Colon (tissue), 2 donors: Measurements from ENCODE around the gene ATXN7L2.
"Not testable (repeated sequence)": the region's sequence is repeated elsewhere in the genome, so short reads cannot be mapped to it uniquely, and the experiment has no call there.

Source experiments
- FAIRE-seq: peaks from 2 replicates; lab custom pipeline; 2012; peaks lifted over from hg19 to GRCh38; lab: Jason Lieb, UNC
- donor health status: control.
- donor health status: control.

The ATXN7L2 gene, protein sequence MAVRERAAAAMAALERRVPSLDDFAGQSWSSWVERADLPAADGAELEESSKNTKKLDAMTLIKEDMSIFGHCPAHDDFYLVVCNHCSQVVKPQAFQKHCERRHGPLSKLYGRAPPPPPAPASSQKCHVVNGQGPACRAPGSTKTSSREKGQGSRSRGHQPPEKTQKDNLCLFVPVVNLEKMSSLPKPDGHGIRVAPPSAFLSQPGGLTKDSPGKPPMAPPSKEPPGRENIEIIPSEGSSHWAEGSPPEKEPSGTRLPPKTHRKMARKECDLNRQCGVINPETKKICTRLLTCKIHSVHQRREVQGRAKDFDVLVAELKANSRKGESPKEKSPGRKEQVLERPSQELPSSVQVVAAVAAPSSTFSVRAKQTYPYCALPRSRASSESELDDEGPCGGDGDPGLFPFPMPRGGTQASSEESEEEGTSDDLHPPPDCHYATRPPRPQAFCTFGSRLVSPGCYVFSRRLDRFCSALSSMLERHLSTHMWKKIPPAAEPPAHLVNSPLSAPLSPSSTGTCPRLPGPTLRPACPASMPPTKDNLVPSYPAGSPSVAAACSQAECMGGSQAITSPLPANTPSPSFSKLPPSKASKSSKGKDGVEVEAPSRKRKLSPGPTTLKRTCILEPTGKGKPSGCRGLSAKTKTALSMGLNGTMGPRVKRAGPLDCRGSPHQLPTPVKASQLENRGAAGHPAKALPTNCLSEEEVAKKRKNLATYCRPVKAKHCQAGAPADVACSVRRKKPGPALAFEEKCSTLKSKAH

DNA sequence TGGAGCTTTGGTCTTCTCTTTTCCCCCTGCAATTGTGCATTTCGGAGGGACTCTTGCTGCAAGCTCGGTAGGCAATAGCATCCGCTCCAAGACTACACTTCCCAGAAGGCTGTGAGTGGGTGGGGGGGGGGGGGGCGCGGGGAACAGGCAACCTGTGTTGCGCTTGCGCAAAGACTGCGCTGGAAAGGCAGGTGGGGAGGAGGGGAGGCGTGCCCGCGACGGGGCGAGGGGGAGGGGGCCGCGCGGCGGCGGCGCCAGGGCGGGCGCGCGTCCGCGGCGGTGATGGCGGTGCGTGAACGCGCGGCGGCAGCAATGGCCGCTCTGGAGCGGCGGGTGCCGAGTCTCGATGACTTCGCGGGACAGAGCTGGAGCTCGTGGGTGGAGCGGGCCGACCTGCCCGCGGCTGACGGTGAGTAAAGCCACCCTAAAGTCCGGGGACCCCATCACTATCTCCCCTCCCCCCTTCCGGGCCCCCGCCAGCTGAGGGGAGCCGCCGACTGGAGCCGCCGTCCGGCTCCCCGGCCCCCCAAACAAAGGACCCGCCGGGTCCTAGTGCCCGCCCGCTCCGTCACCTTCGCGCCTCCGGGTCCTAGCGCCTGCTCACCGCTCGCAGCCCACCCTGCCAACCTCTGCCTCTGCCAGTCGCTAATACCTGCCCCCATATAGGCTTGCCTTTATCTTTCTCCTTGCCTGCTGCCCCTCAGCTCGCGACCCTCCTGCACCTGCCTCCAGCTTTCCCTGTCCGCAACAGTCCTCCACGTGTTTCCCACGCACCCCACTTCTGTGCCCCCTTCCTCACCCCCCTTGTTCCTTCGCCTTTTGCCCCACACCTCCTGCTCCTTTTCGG is at the start of gene ATXN7L2:
Gene ATXN7L2 (plus strand): TSS at position 234 of the 847 bp plus-strand sequence. CDS start 49 bp downstream, at position 283.
- FAIRE-seq: no peak

DNA sequence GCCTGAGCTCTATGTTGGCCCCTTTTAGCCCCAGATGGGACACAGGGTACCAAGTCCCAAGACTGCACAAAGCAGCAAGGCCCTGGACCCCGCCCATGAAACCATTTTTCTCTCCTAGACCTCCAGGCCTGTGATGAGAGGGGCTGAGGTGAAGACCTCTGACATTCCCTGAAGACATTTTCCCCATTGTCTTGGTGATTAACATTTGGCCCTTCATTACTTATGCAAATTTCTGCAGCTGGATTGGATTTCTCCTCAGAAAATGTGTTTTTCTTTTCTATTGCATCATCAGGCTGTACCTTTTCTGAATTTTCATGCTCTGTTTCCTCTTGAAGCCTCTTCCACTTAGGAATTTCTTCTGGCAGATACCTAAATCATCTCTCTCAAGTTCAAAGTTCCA is 49.2 kb upstream of the ATXN7L2 start:
- no peak for FAIRE-seq

DNA sequence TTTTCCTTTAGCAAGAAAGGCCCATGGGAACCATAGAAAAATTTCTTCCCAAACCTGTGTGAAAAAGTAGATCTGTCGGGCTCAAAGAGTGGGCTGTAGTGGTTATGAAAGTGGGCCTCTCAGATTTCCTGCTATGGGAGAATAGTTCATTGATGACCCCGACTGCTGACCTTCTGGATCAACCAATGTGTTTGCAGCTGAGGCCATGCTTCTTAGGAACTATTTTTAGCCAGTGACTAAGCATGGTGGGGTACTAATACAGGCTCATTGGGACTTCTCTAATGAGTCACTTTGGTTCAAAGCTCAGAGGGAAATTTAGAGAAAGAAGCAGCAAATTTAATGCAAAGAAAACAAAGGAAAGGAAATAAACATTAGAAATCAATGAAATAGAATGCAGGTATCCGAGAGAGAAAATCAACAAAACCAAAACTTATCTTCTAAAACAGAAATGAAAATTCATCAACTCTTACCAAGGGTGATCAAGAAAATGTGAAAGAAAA is 44.9 kb upstream of the ATXN7L2 start:
- FAIRE-seq: no peak

DNA sequence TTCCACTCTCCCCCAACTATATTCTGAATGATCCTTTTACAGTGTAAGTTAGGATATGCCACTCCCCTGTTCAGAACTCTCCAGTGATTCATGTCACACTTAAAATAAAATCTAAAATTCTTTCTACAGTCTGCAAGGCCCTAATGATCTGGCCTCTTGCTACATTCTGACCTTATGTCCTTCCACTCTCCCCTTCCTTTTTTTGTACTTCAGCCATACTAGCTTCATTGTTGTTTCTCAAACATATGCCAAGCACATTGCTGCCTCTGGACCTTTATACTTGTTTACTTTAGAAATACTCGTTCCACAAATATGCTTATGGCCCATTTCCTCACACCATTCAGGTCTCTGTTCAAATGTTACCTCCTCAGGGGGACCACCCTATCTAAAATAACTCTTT is 42.6 kb upstream of the ATXN7L2 start:
- no peak for FAIRE-seq

DNA sequence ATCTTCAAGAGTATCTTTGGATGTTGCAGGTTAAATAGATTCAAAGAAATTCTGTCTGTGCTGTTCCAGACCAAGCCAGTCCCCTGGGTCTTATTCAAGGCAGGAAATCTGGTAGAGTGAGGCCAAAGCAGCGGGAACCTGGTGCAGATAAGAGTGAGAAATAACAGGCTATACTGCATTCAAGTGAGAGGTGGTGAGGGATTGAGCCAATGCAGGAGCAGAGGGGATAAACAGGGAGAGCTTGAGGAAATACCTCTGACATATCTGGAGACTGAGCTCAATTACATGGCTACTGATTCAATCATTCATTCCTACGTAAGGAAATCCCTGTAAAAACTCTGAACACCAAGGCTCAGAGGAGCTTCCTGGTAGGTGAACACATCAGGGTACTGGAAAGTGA is 40.2 kb upstream of the ATXN7L2 start:
- no peak for FAIRE-seq

DNA sequence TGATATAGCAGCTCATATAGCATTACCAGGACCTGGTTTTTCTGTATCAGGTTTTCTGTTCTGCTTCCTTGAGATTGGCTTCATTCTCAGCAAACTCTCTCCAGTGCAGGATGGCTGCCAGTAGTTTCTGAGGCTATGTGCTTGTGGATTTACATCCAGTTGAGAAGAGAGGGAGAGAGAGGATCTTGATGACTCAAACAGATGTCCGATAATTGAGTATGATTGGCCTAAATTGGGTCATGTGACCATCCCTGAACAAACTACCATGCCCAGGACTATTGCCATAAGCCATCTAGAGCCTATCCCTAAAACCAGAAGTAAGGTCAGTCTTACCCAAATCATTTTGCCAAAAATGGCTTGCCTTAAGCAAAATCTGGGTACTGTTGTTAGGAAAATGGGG is 39.4 kb upstream of the ATXN7L2 start:
- FAIRE-seq: no peak

DNA sequence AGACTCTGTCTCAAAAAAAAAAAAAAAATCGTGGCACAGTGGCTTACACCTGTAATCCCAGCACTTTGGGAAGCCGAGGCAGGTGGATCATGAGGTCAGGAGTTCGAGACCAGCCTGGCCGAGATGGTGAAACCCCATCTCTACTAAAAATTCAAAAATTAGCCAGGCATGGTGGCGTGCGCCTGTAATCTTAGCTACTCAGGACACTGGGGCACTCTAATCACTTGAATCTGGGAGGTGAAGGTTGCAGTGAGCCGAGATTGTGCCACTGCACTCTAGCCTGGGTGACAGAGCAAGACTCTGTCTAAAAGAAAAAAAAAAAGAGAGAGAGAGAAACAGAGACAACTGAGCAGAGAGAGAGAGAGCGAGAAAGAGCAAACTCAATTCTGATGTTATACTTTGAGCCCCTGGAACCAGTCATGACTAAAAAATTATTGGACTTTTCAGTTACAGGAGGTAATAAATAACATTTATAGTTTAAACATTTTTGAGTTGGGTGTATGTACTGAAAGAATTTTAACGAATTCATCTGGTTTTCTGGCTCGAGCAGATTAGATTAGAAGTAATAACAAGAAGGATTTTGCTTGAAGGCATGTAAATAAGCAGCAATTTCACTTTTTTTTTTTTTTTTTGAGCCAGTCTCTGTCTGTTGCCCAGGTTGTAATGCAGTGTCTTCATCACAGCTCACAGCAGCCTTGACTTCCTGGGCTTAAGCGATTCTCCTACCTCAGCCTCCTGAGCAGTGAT is 37.6 kb upstream of the ATXN7L2 start:
- FAIRE-seq: not testable (repeated sequence)

DNA sequence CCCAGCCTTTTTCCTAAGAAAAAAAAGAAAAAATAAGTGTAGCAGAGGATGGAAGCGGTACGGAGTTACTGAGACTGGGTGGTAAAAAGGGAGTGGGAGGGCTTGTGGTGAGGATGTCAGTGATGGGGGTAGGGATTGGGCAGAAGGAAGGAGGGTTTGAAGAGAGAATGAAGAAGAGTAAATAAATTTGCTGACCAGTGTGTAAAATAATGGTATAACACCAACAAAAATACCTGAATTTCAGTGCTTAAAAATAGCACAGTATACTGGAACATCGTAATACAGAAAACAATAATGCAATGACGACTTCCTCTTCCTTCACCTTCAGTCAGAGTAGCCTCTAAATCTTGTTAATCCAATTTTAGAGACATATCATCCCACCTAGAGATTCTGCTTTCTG is 36.2 kb upstream of the ATXN7L2 start:
- FAIRE-seq: no peak

DNA sequence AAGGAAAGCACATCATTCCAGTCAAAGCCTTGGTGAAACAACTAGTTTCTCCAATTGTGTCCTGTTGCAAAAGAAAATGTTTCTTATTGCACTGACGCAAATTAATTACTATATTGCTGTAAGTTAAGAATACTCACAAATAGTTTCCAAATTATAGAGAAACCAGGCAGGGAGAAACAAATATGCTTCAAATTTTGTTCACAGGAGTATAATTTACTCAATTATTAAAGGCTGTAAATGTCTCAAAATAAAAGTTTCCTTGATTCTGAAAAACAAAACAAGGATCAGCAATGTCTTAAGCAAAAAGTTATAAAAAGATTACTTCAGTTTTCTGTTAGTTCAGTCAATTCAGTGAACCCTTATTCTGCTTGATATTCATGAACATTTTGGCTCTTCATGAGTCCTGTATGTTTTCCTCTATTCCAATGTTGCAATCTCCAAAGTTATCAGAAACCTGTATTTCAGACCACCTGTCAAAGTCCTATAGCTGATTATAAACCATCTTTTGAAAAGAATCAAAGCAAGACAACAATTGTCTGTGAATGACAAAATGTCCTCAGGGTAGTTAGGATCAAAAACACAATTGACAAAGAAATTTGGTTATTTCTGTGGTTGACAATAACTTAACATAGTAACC is 29.1 kb upstream of the ATXN7L2 start:
- no peak for FAIRE-seq

DNA sequence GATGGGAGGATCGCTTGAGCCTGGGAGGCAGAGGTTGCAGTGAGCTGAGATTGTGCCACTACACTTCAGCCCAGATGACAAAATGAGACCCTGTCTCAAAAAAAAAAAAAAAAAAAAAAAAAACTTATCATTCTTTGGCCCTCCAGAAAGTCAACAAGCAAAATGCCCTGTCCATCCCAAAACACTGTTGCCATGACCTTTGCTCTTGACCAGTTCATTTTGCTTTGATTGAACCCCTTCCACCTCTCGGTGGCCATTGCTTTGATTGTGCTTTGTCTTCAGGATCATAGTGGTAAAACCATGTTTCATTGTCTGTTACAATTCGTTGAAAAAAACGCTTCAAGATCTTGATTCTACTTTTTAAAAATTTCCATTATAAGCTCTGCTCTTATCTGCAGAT is 25.9 kb upstream of the ATXN7L2 start:
- no peak for FAIRE-seq

DNA sequence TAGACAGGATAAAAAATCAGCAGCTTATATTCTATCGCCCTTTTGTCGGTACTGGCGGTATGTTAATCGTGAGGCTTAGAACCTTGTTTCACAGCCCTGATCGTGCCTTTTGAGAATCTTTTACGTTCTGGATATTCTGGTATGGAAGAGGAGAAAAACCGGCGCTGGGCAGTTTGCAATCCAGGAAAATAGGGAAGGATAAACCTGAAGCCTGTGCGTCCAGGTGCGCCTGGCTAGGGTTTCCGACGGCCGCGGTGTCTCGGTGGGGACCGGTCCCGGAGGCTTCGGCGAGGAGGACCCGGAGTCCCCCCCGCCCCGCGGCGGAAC is 17.6 kb upstream of the ATXN7L2 start:
- no peak for FAIRE-seq

DNA sequence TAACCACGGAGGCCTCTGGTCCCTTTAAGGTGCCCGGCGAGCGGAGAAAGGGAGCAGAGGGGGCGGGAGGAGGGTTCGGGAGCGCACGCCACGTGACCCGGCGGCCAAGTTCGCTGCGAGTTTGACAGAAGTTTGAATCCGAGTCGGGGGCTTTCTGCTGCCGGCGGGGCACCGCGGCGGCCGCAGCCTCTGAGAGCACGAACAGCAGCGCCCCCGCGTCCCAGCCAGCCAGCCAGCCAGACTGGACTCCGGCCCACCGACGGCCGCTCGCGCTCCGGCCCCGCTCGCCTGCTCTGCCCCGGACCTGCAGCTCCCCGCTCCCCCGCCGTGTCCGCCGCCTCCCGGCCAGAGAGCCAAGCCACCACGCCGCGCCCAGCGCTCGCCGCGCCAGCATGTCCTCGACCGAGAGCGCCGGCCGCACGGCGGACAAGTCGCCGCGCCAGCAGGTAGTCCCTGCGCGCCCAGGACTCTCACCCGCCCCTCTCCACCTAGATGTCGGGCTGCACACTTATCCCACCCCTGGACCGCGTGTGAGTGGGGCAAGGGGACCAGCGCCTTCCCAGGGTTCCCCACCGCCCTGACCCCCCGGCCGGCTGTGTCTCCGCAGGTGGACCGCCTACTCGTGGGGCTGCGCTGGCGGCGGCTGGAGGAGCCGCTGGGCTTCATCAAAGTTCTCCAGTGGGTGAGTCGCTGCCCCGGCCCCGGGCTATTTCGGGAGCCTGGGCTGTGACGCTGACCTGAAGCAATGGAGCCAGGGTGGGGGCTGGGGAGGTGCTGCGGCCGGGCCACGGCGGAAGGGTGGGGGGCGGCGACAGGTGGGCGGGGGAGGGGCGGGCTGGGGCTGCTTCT is 17.0 kb upstream of the ATXN7L2 start, which contains the start of gene SYPL2:
Gene SYPL2 (plus strand): TSS at position 95 of the 849 bp plus-strand sequence. CDS start 298 bp downstream, at position 393.
- no peak for FAIRE-seq

DNA sequence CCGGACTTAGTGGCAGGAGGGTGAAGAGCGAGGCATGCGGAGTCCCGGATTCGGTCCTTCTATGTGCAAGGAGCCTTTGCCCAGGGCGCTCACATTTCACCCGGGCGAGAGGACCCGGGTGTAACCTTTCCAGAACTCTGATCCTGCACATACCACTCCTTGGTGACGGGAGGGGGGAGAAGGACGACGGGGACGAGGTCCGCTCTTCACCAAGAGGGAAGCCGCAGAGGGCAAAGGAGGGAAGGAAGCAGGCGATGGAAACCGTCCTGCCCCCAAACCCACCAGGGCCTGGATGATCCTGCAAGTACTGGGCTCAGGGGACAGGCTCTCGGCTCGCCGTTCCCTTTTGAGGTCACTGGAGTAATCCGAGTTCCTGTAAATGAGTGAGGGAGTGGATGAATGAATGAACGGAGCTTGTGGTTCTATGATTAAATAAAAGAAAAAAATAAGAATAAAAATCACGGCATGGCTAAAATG is 16.4 kb upstream of the ATXN7L2 start:
- FAIRE-seq: no peak

DNA sequence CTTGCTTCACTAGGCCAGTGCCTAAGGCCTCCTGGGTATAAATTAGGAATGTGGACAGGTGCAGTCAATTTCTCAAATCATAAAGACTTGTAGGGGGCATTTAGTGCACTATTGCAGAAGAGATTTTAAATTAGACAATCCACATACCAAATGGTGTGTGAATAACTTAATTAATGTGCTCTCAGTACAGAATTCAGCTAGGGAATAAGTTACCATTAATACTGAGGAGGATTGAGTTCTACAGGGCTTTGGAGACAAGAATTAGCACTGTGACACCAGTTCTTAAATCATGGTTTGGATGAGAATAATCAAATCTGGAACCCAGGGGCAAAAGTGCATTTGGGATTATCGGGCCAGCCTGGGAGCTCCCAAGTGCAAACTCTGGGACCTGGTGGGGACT is 15.6 kb upstream of the ATXN7L2 start:
- no peak for FAIRE-seq

DNA sequence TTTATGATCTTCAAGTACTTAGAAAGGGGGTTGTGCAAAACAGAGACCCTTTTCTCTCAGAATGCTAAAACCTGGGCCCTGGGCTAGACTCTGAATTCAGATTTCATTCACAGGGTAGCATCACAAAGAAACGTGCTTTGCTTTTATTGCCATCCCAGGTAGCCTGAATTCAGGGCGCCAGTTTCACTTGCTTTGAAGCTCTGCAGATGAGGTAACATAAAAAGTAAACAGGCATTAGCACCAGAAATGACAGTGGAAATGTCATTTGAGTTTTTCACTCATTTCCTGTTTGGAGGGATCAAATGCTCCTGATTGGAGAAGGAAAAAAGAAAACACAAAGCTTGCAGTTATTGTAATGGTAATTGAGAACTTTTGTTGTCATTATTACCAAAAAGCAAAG is 14.8 kb upstream of the ATXN7L2 start:
- no peak for FAIRE-seq

DNA sequence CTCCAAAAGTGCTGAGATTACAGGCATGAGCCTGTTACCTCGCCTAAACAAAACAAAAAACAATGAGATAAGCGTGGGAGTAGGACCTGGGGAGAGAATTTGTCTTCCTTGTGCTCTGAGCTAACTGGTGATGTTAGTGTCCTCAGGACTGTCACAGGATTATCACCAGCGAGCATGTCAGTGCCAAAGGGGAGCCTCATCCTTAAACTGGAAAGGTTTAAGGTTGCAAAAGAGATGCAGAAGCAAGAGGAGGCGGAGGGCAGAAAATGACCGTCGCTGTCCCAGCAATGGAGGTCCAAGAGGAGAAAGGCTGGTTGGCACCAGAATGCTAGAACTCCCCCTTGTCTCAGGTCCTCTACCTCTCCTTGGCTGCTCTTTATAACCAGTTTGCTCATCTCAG is 13.5 kb upstream of the ATXN7L2 start:
- FAIRE-seq: no peak

DNA sequence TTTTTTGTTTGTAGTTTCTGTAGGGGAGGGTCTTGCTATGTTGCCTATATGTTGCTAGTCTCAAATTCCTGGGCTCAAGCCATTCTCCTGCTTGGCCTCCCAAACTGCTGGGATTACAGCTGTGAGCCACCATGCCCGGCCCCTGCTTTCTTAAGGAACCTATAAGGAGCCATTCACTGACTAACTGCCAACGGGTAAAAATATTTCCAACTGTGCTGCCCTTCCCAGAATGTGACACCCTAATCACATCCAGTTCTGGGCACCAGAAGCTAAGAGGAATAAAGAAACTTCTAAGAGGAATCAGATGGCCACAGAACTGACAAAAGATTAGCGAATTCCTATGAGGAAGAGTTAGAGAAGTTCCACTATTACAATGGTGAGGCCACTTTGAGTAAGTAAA is 10.9 kb upstream of the ATXN7L2 start:
- no peak for FAIRE-seq

DNA sequence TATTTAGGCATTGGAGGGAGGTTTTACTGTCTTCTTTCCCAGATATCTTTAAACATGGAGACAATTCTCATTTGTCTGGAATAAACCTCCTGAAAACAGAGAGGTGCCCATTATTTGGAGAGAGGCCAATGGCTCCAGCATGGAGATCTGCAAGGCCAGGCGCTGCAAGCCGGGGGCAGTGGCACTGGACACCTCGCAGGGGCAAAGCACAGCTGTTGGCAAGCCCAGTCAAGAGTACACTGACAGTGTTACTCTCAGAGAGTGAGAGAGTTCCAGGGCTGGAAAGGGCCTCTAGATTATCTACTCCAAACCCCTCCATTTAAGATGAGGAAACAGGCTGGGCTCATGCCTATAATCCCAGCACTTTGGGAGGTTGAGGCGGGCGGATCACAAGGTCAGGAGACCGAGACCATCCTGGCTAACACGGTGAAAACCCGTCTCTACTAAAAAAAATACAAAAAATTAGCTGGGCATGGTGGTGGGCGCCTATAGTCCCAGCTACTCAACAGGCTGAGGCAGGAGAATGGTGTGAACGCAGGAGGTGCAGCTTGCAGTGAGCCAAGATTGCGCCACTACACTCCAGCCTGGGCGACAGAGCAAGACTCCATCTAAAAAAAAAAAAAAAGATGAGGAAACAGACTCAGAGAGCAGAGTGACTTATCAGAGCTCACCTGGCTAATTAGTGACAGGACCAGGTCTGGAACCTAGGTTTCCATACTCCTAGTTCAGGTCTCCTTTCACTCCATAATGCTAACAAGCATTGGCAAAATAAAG is 10.2 kb upstream of the ATXN7L2 start:
- FAIRE-seq: not testable (repeated sequence)

DNA sequence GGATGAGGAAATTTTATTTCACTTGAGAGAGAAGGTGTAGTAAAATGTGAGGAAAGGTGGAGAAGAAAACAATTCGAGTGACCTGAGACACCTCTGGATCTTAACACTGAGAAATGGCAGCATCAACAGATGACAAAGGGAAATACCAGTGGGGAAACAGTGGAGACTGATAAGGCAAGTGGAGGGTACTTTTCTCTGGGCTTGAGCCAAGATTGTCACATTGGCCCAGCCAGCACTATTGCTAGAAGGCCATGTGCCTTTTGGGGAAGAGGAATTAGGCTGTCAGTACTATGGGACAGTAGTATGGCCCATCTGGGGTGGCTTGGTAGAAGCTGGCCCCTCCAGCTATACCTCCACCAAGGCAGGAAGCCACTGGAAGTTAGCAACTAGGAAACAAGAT is 9.0 kb upstream of the ATXN7L2 start:
- FAIRE-seq: no peak
